Left ventricle myocardium inferior (tissue), 1 donor: ENCODE measurements around the gene TRAM2. TPM values are rescaled to one million over a fixed set of nuclear protein-coding genes. Genes with fewer than 3 reads are reported as not detected.

Experiments used
- DNase-seq: peaks from one replicate; pipeline ENCODE4 v3.0.0-alpha.2; 2020
- H3K27ac ChIP-seq: fragments of 200-600 bp; replicated peaks from 2 replicates; pipeline ENCODE4 v1.8.0; 2021
- H3K27me3 ChIP-seq: fragments of 200-600 bp; 2 replicates; pipeline ENCODE4 v1.8.0; 2021; ENCODE audit warnings: low read depth
- H3K36me3 ChIP-seq: fragments of 200-600 bp; 2 replicates; pipeline ENCODE4 v1.8.0; 2021
- H3K4me1 ChIP-seq: fragments of 200-600 bp; 2 replicates; pipeline ENCODE4 v1.8.0; 2021
- H3K4me3 ChIP-seq: fragments of 200-600 bp; 2 replicates; pipeline ENCODE4 v1.8.0; 2021; ENCODE audit warnings: mild to moderate bottlenecking, moderate library complexity
- H3K9me3 ChIP-seq: fragments of 200-600 bp; replicated peaks from 2 replicates; pipeline ENCODE4 v1.8.0; 2021
- intact Hi-C: fragments of 100-400 bp; cut with micrococcal nuclease; formaldehyde crosslinking; loops from one replicate; pipeline ENCODE4 v1.11.0; 2022
- total RNA-seq: library from RNA; stranded (reverse); fragmentation: NEBNext Ultra II Directional; extraction: Animal tissue kit (Norgen Biotek cat#: 25700); gene quantifications from one replicate; pipeline ENCODE4 v1.2.1, GENCODE V29; 2021
- TF ChIP-seq, protein P1 (sequence below): fragments of 200-600 bp; IDR thresholded peaks from 2 replicates; pipeline ENCODE4 v1.8.0; 2021; ENCODE audit warnings: antibody characterized with exemption, mild to moderate bottlenecking, borderline replicate concordance
- donor health status: DM: no; HTN: yes; CAD: no; lungs with severe emphysema.

The TRAM2 gene
- total RNA-seq, 1 donor from 2014 or later: 11.0 TPM

DNA sequence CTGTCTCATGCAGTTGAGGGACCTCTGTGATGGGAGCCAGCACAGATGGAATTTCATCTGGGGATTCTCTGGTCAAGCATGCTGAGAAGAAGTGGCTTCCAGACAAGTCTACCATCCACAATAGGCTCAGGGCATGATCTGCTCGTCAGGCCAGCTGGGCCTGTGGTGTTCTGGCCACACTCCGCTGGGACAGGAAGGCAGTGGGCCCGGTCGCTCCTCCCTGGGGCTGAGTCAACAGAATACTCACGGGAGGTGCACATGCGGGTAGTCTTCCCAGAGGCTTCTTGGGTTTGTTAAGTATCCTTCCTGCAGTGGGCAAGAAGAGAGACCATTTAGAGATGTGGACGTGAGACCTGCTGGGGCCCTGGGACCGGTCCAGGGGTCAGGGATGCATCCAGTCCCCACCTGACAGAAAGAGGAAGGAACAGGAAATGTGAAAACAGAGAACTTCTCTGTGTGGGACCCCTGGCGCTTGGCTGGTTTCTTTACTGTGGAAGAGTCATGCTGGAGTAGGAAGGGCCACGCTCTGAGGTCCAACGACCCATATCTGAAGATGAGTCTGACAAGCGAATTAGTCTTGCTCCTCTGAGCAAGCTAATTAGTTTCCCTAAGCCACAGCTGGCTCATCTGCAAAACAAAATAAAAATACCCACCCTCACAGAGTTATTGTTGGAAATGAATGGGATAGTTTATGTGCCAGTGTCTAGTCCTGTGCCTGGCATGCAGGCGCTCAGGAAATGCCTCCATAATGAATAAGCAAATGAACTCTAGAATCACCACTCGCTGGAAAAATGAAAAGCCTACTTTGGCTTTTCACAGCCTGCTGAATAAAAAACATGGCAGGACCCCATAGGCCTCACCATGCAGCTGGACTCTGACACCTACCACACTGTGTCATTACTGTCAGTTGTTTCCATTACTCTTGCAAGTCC, 67.3 kb downstream of the TRAM2 start:
- H3K27ac ChIP-seq: peak overlapping the region; percentile 93
- TF ChIP-seq, protein P1, sequence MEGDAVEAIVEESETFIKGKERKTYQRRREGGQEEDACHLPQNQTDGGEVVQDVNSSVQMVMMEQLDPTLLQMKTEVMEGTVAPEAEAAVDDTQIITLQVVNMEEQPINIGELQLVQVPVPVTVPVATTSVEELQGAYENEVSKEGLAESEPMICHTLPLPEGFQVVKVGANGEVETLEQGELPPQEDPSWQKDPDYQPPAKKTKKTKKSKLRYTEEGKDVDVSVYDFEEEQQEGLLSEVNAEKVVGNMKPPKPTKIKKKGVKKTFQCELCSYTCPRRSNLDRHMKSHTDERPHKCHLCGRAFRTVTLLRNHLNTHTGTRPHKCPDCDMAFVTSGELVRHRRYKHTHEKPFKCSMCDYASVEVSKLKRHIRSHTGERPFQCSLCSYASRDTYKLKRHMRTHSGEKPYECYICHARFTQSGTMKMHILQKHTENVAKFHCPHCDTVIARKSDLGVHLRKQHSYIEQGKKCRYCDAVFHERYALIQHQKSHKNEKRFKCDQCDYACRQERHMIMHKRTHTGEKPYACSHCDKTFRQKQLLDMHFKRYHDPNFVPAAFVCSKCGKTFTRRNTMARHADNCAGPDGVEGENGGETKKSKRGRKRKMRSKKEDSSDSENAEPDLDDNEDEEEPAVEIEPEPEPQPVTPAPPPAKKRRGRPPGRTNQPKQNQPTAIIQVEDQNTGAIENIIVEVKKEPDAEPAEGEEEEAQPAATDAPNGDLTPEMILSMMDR: no peak
- peaks cover 43% of the 10 kb centered on the region for H3K36me3 ChIP-seq
- H3K4me3 ChIP-seq: no peak overlapping the region
- peaks cover 86% of the 10 kb centered on the region for H3K4me1 ChIP-seq
- H3K9me3 ChIP-seq: no peaks in the 10 kb centered on the region
- H3K27me3 ChIP-seq: no peaks in the 10 kb centered on the region
- intact Hi-C loops: loop anchor here (10.0 kb wide), 1 partner anchor 65 kb away; the partner anchor contains the start of gene TRAM2
- DNase-seq: no peak

DNA sequence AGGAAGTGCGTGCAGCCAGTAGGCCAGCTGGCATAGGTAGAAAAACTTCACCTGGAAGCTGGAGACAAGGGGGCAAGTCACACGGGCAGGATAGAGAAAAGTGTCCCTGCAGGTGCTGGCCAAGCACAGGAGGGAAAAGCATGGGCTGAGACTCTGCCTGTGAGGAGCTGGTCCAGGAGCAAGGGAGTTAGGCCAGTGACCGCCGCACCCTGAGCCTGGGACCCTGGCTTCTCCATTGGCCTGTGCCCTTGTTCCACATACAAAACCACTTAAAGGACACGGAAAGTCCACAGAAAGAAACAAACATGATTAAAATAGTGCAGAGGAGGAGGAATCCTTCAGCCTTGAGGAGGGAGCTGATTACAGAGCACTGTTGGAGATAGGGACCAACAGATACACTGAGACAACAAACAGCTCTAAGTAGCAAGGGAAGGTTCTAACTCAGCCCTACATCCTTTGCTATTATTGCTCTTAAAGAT, 68.6 kb downstream of the TRAM2 start:
- peaks cover 86% of the 10 kb centered on the region for H3K4me1 ChIP-seq
- TF ChIP-seq, protein P1: no peak
- intact Hi-C loops: no loop called here
- DNase-seq: no peak
- H3K4me3 ChIP-seq: no peak overlapping the region
- H3K9me3 ChIP-seq: no peaks in the 10 kb centered on the region
- H3K36me3 ChIP-seq: peaks cover 42% of the 10 kb centered on the region
- H3K27ac ChIP-seq: peak overlapping the region; percentile 93
- H3K27me3 ChIP-seq: no peaks in the 10 kb centered on the region

DNA sequence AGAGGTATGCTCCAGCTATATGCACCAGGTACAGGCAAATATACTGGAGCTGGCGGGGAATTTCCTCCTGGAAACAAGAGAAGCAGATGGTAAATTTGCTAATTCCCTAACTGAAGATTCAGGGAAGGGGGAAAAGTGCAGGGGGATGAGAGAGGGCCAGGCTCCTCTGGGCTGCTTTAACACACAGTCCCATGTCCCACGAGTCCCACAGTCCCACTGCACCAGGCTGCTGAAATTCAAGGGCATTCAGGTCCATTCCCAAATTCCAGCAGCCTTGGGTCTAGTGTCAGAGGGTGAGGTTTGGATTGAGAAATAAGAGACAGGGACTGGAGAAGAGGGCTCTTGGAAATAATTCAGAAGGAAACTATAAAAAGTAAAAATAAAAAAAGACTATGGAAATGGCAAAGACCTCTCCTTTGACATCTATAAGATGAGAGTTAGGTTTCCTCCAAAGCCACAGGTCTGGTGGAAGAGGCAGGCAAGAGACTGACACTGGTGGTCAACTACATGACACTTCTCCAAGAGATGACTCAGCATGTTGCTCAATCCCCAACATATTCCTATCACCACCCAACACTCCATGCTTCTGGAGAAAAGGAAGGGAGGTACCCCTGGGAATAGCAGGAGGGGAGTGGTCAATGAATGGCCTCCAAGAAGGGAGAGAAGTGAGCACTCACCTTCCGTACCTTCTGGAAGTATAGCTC, 69.2 kb downstream of the TRAM2 start:
- Histone ChIP-seq H3K27ac (peak overlapping the region; percentile 93), H3K9me3 (no peaks in the 10 kb centered on the region), H3K4me1 (peaks cover 86% of the 10 kb centered on the region), H3K27me3 (no peaks in the 10 kb centered on the region), H3K4me3 (no peak overlapping the region), H3K36me3 (peaks cover 47% of the 10 kb centered on the region)
- no peak for DNase-seq
- intact Hi-C loops: no loop called here
- TF ChIP-seq, protein P1: no peak

DNA sequence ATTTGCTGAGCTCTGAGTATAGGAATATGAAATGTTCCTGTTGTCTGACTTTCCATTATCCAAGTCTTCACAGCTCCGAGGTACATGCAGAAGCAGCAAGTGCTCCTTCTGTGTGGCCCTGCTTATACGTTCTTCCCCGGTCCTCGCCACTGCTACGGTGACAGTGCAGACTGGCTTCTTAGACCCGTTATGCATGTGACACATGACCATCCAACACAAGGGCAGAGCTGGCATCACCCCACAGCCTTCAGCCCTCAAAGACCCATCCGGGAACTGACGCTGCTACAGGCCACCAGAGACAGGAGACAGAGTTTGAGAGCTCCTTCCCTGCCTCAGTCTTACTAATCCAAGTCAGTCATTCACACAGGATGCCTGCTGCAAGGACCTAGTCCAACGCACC, 70.4 kb downstream of the TRAM2 start:
- H3K4me1 ChIP-seq: peaks cover 86% of the 10 kb centered on the region
- no peaks in the 10 kb centered on the region for H3K27me3 ChIP-seq
- no peaks in the 10 kb centered on the region for H3K9me3 ChIP-seq
- no peak overlapping the region for H3K27ac ChIP-seq
- H3K36me3 ChIP-seq: peaks cover 57% of the 10 kb centered on the region
- TF ChIP-seq, protein P1: no peak
- H3K4me3 ChIP-seq: no peak overlapping the region
- DNase-seq: no peak
- intact Hi-C loops: no loop called here

DNA sequence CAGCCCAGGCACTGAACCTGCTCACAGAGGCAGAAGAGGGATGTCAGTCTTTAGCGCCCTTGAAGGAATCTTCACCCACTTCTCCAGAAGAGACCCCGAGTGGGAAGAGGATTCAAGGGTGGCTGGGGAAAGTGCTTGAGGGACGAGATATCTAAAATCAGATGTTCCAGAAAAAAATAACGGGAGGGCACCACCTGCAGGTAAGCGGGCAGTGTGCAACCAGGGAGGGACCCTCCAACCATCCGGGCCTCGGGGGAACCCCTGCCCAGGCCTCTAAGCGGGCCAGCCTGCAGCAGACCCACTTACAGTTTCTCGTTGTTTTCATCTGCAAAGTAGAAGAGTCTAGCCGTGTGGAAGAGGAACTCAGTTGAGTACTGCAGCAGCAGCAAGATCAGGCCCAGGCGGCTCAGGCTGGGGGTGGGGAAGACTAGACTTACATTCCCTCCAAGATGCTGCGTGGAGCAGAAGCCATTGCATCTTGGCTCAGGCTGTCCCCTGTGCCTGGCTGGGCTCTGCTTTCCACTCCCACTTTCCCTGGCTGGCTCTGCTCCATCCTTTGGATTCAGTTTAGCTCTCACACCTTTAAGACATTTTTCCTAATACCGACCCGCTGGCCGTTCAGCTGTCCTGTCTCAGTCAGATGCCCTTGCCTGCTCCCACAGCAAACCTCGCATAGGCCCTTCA, 71.0 kb downstream of the TRAM2 start:
- no peak overlapping the region for H3K4me3 ChIP-seq
- H3K27ac ChIP-seq: peak overlapping the region; percentile 87
- no peaks in the 10 kb centered on the region for H3K9me3 ChIP-seq
- TF ChIP-seq, protein P1: no peak
- no peak for DNase-seq
- H3K36me3 ChIP-seq: peaks cover 58% of the 10 kb centered on the region
- intact Hi-C loops: no loop called here
- no peaks in the 10 kb centered on the region for H3K27me3 ChIP-seq
- peaks cover 86% of the 10 kb centered on the region for H3K4me1 ChIP-seq
